Subcutaneous abdominal adipose tissue (tissue), 5 donors: ENCODE measurements around the gene GNPDA1.
"Not testable (repeated sequence)": the region's sequence is repeated elsewhere in the genome, so short reads cannot be mapped to it uniquely, and the experiment has no call there.

Experiments used
- H3K27ac ChIP-seq: one replicate; pipeline ENCODE4 v1.7.0; 2013; ENCODE audit warnings: low read depth, mild to moderate bottlenecking, inconsistent platforms, low read length, moderate library complexity
- H3K27me3 ChIP-seq, 5 donors: one replicate each; pipeline ENCODE4 v1.7.0; 2013; ENCODE audit warnings: low read length in 5 of 5, inconsistent platforms in 1 of 5; ENCODE audit not compliant: control insufficient read depth in 5 of 5, insufficient read depth in 4 of 5
- H3K36me3 ChIP-seq, 5 donors: one replicate each; pipeline ENCODE4 v1.7.0; 2013; ENCODE audit warnings: low read length in 5 of 5; ENCODE audit not compliant: control insufficient read depth in 5 of 5, insufficient read depth in 5 of 5
- H3K4me1 ChIP-seq, 5 donors: one replicate each; pipeline ENCODE4 v1.7.0; 2013; ENCODE audit warnings: low read length in 5 of 5, mild to moderate bottlenecking in 3 of 5, moderate library complexity in 1 of 5; ENCODE audit not compliant: control insufficient read depth in 5 of 5, insufficient read depth in 5 of 5
- H3K4me3 ChIP-seq, 5 donors: one replicate each; pipeline ENCODE4 v1.7.0; 2013; ENCODE audit warnings: low read length in 5 of 5, low read depth in 1 of 5
- H3K9ac ChIP-seq, 5 donors: one replicate each; pipeline ENCODE4 v1.7.0; 2013; ENCODE audit warnings: low read length in 5 of 5, mild to moderate bottlenecking in 4 of 5, moderate library complexity in 3 of 5
- H3K9me3 ChIP-seq, 5 donors: one replicate each; pipeline ENCODE4 v1.7.0; 2013; ENCODE audit warnings: low read length in 5 of 5; ENCODE audit not compliant: control insufficient read depth in 5 of 5
- donor health status: healthy.
- donor health status: healthy.
- donor health status: healthy.
- donor health status: healthy.
- donor health status: healthy.

GNPDA1 gene

DNA sequence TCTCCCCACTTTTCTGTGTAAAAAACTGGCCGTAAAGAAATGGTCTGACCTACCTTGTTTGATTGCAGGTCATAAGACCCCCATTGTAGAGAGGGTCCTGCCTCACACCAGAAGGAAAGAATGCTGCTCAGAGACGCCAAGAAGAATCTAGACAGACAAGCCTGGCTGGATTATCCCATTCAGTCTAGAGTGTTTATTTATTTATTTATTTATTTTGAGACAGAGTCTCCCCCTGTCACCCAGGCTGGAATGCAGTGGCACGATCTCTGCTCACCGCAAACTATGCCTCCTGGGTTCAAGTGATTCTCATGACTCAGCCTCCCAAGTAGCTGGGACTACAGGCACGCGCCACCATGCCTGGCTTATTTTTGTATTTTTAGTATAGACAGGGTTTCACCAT is 28.1 kb upstream of the GNPDA1 start:
- H3K36me3 ChIP-seq, H3K4me3 ChIP-seq, H3K9me3 ChIP-seq, H3K27ac ChIP-seq, H3K9ac ChIP-seq, H3K27me3 ChIP-seq, H3K4me1 ChIP-seq: not testable (repeated sequence)

DNA sequence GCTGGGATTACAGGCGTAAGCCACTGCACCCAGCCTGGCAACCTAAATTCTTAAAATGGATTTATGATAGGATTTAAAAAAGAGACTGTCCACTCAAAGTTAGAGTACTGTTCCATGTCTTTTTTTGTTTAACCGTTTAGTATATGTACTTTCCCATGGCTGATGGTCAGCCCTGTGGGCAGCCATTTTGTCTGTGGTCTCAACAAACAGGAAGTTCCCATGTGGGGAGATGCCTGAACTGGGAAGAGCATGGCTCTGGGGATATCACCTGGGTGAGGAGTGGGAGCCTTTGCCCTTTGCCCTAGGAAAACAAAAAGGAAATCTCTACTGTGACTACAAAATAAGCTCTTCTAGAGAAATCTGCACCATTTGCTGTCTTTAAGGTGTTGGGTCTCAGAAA is 27.5 kb upstream of the GNPDA1 start:
- no peak overlapping the region for H3K27ac ChIP-seq
- no peak overlapping the region for H3K9ac ChIP-seq
- H3K27me3 ChIP-seq = no peaks in the 10 kb centered on the region
- H3K36me3 ChIP-seq = no peaks in the 10 kb centered on the region
- peaks cover 0 to 3% (median 0%) of the 10 kb centered on the region in 5 donors for H3K9me3 ChIP-seq
- no peak overlapping the region for H3K4me3 ChIP-seq
- no peaks in the 10 kb centered on the region for H3K4me1 ChIP-seq

DNA sequence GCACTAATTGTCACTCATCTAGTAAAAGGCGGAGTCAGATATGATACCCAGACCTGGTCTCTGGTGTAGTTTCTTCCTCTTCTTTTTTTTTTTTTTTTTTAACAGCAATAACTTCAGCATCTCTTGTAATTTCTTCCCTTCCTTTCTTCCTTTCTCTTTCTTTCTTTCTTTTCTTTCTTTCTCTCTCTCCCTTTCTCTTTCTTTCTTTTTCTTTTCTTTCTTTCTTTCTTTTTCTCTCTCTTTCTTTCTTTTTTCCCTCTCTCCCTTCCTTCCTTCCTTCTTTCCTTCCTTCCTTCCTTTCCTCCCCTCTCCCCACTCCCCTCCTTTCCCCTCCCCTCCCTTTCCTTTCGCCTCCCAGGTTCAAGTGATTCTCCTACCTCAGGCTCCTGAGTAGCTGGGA is 25.9 kb upstream of the GNPDA1 start:
- Histone ChIP-seq H3K27me3 (no peaks in the 10 kb centered on the region), H3K4me1 (peaks cover 0 to 4% (median 0%) of the 10 kb centered on the region in 5 donors), H3K9me3 (no peaks in the 10 kb centered on the region), H3K36me3 (no peaks in the 10 kb centered on the region), H3K9ac (no peak overlapping the region), H3K4me3 (no peak overlapping the region), H3K27ac (no peak overlapping the region)

DNA sequence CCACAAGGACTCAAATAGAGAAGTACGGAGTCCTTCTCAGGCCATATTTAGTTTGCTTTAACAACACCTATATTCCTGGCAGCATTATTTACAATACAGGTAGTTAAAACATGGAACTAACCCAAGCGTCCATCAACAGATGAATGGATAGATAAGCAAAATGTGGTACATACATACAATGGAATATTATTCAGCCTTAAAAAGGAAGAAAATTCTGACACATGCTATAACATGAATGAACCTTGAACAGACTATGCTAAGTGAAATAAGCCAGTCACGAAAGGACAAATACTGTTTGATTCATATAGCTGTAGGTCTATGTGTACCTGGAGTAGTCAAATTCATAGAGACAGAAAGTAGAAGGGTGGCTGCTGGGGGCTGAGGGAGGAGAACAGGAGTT is 24.8 kb upstream of the GNPDA1 start:
- H3K9ac ChIP-seq, H3K27me3 ChIP-seq, H3K27ac ChIP-seq, H3K4me1 ChIP-seq, H3K36me3 ChIP-seq, H3K9me3 ChIP-seq, H3K4me3 ChIP-seq: not testable (repeated sequence)

DNA sequence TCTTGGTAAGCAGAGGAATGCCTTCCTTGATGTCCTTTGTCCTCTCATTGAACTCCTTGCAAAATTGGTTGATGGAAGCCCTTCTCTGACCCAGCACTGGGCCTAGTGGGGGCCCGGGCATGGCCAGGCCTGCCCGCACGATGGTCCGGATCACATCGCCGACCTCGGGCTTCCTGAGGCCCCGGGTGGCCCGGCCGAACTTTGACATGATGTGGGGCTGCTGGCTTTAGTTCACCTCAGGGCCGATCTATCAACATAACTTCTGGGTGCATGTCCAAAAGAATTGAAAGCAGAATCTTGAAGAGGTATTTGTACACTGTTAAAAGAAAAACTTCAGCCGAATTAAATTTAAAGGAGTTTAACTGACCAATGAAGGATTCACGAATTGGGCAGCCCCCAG is 24.1 kb upstream of the GNPDA1 start:
- H3K36me3 ChIP-seq = no peaks in the 10 kb centered on the region

DNA sequence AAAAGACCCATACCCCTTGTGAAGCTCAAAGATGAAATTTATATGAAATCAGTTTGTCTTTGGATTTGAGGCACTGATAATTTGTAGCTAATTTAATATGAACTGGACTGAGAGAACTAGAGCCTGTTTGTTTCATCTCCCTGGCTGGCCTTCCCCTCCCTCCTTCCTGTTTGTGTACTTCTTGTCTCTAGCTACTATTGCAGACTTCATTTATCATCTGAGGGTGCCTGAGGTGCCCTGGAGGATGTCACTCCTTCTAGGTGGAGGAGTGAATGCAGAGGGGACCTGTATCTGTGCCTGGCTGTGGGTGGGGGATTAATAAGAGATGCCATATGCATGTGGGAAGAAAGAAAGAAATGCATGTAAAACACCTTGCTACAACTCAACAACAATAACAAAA is 22.2 kb upstream of the GNPDA1 start:
- Histone ChIP-seq H3K4me3 (no peak overlapping the region), H3K27ac (no peak overlapping the region), H3K36me3 (no peaks in the 10 kb centered on the region), H3K9ac (no peak overlapping the region), H3K27me3 (no peaks in the 10 kb centered on the region), H3K9me3 (no peaks in the 10 kb centered on the region), H3K4me1 (peaks cover 0 to 4% (median 0%) of the 10 kb centered on the region in 5 donors)

More for the DNA sequence above, 24.1 kb upstream of the GNPDA1 start:
- H3K27me3 ChIP-seq = no peaks in the 10 kb centered on the region
- no peaks in the 10 kb centered on the region for H3K9me3 ChIP-seq
- H3K27ac ChIP-seq = no peak overlapping the region
- H3K4me1 ChIP-seq = peaks cover 0 to 4% (median 0%) of the 10 kb centered on the region in 5 donors
- no peak overlapping the region for H3K4me3 ChIP-seq
- H3K9ac ChIP-seq = no peak overlapping the region

DNA sequence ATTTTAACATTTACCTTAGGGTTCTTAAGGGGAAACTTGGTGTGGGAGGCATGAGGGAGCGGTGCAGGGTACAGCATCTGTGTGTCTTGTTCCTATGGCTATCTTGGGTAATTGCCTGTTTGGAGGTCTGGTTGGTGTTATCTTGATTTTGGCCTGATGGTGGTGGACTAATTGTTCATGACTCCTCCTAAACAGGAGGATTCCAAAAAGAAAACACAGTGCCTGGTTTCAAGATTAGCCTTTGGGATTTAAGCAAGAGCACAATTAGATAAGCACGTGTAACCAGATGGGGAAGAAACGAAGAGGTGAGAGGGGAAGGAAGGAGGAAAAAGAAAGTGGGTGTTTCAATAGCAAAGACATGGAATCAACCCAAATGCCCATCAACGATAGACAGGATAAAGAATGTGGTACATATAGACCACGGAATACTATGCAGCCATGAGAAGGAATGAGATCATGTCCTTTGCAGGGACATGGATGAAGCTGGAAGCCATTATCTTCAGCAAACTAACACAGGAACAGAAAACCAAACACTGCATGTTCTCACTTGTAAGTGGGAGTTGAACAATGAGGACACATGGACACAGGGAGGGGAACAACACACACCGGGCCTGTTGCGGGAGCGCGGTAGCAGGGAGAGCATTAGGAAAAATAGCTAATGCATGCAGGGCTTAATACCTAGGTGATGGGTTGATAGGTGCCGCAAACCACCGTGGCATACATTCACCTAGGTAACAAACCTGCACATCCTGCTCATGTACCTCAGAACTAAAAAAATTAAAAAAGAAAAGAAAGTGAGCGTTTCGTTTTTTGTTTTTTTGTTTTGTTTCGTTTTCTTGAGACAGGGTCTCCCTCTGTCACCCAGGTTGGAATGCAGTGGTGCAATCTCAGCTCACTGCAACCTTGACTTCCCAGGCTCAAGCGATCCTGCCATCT is 21.1 kb upstream of the GNPDA1 start:
- not testable (repeated sequence) for H3K27me3 ChIP-seq, H3K9me3 ChIP-seq, H3K4me3 ChIP-seq, H3K36me3 ChIP-seq, H3K9ac ChIP-seq, H3K4me1 ChIP-seq, H3K27ac ChIP-seq

DNA sequence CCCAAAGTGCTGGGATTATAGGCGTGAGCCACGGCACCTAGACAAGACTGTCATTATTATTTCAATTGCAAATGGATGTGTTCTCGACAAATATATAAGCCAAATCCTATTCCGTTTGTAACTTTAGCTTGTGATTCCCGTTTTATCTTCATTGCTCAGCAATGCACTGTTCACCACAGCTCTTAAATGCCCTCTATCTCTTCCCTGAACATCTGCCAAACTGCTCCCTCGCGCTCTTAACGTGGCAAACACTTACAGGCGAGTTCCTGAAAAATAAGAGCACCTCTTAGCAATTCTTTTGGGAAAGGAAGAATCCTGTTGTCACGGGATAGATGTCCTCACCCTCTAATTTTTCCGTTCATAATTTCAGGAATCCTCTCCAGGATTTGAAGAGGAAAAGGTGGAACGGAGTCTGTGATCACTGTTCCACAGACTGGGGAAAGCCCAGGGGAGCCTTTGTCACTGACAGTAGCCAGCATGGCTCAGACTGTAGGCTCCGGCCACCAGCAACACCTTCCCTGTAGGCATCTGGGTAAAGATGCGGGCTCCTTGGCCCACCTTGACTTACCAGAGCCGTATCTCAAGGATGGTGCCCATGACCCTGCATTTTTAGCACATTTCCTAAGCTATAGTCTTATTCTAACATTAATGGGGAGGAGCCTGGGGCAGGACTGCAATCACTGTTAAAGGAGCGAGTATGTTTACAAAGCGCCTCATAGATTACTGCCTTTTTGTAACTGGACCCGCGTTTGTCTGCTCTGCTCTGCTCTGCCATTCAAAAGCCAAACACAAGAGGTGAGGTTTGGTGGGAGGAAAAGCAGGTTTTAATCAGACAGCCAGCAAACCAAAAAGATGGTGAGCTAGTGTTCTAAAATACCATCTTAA is 20.2 kb upstream of the GNPDA1 start:
- H3K9me3 ChIP-seq = no peaks in the 10 kb centered on the region
- no peak overlapping the region for H3K9ac ChIP-seq
- no peaks in the 10 kb centered on the region for H3K36me3 ChIP-seq
- peaks cover 0 to 4% (median 0%) of the 10 kb centered on the region in 5 donors for H3K4me1 ChIP-seq
- H3K27ac ChIP-seq = no peak overlapping the region
- H3K27me3 ChIP-seq = no peaks in the 10 kb centered on the region
- H3K4me3 ChIP-seq = no peak overlapping the region

DNA sequence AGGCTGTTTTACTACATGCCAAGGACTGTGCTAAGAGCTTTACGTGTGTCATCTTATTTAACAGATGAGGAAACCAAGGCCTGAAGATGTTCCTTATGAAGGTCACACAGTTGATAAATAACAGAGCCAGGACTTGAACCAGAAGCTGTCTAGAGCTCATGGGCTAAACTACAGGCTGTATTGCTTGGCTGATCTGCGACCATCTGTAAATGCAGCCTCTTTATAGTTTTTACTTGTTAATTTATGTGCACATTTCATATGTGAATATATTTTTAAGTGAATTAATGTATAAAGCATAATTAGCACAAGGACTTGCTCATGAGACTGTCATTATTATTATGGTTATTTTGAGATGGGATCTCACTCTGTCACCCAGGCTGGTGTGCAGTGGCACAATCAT is 19.3 kb upstream of the GNPDA1 start:
- Histone ChIP-seq H3K9me3 (no peaks in the 10 kb centered on the region), H3K4me3 (no peak overlapping the region), H3K27ac (no peak overlapping the region), H3K4me1 (peaks cover 0 to 4% (median 0%) of the 10 kb centered on the region in 5 donors), H3K36me3 (no peaks in the 10 kb centered on the region), H3K9ac (no peak overlapping the region), H3K27me3 (no peaks in the 10 kb centered on the region)

DNA sequence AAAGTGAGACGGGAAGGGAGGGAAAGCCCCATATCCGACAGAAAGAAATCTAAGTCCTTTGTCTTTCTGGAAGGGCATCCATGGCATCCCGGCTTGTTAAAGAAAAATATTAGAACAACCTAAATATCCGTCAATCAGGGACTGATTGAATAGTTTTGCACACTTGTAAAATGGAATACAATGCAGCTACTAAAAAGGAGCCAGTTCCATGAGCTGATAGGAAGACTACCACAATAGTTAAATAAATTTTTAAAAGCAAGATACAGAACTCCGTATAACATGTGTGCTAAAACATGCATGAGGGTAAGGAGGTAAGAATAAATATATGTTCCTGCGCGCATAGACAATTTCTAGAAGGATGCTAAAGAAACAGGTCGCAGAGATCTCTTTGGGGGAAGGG is 12.8 kb upstream of the GNPDA1 start:
- no peaks in the 10 kb centered on the region for H3K27me3 ChIP-seq
- no peaks in the 10 kb centered on the region for H3K36me3 ChIP-seq
- no peak overlapping the region for H3K27ac ChIP-seq
- H3K4me1 ChIP-seq = peaks cover 0 to 12% (median 10%) of the 10 kb centered on the region in 5 donors
- peak overlapping the region in 3 of 5 donors; percentile 66 to 84 (median 69) for H3K4me3 ChIP-seq
- no peaks in the 10 kb centered on the region for H3K9me3 ChIP-seq
- H3K9ac ChIP-seq = peak overlapping the region in 1 of 5 donors; percentile 35
